GM12872 (cell line): ENCODE measurements around the gene GNB4.

Experiments
- TF ChIP-seq, protein P1 (sequence below): IDR thresholded peaks from 3 replicates; pipeline ENCODE4 v1.5.1; 2011; ENCODE audit warnings: low read depth, mild to moderate bottlenecking, low read length, moderate library complexity; ENCODE audit not compliant: insufficient read depth

The GNB4 gene

DNA sequence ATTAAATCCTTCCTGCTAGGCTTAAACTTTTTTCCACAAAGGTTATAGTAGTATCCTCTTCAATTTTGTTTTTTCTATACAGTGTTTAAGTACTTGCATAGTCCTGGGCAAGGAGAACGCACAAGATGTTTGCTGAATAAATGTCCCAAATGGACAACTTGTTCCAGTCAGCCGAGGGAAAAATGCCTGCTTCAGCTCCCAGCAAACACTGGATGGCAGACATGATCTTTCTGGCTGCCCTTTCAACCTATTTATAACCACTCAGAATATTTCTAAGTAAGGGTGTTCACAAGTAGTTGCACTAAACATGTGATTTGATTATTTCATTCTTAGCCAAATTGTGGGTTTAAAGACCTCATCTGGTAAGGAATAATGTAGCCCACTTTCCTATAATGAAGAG, 29.8 kb downstream of the GNB4 start:
- TF ChIP-seq, protein P1, sequence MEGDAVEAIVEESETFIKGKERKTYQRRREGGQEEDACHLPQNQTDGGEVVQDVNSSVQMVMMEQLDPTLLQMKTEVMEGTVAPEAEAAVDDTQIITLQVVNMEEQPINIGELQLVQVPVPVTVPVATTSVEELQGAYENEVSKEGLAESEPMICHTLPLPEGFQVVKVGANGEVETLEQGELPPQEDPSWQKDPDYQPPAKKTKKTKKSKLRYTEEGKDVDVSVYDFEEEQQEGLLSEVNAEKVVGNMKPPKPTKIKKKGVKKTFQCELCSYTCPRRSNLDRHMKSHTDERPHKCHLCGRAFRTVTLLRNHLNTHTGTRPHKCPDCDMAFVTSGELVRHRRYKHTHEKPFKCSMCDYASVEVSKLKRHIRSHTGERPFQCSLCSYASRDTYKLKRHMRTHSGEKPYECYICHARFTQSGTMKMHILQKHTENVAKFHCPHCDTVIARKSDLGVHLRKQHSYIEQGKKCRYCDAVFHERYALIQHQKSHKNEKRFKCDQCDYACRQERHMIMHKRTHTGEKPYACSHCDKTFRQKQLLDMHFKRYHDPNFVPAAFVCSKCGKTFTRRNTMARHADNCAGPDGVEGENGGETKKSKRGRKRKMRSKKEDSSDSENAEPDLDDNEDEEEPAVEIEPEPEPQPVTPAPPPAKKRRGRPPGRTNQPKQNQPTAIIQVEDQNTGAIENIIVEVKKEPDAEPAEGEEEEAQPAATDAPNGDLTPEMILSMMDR, result no peak

DNA sequence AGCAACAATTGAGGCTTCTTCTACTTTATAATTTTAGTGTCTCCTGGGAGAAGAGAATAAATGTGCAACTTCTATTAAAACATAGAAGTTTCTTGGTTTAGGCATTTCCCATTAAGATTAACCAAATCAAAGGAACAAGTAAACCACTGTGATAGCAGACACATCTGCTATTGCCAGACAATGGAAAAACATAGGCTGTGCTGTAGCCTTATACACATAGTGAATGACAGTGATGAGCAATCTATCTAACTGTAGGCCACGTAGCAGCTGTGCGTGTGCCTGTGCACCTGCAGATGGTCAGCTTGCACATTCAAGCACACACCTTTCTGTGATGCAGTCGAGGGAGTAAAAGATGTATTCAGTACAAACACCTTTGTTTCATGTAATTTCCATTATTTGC, 32.7 kb downstream of the GNB4 start:
- TF ChIP-seq, protein P1, result no peak

DNA sequence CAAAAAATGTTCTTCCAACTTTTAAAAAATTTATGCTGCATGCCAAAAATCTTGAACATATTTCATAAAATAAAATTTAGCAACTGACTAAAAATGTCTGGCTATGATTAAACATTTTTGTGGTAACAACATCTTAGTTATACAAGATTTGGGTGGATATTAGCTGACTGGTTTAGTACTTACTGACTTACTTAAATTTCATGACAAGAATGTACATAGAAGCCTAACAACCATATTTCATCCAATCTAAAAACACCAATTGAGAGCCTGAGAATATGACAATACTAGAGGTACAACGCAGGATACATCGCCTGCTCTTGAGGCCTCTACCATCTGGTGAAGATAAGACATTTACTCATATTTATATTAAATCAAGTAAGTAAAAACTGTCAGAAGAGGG, 34.6 kb downstream of the GNB4 start:
- TF ChIP-seq, protein P1, result no peak

DNA sequence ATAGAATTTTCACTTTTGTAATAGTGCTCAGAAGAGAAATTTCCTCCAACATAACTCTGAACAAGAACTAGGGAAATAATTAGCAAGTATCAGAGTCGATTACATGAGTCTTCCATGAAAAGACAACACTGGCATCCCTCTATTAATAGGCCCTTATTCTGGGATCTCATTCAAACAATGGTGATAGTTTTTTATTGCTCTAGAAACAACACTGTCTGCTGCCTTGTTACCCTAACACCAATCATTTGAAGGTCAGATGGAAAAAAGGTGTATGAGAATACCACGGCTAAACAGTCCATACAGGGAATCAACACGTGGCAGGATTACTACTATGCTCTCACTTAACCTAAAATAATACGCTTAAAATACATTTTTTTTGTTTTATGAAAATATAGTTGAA, 35.9 kb downstream of the GNB4 start:
- TF ChIP-seq, protein P1, result no peak

DNA sequence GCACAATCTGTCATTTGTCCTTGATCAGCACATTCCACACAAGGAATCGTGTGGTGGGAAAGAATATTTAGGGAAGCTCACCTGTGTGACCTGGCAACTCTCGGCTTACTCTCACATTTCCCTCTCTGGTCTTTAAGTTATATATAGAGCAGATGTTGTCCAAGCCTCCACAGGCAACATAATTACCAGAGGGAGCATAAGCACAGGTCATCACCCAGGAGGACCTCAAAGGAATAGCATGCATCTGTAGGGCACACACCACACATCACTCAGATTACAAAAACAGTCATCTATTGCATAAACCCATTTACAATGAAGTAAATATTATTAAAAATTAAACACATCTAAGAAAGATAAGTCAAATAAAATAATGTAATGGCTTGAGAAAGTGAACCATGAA, 36.5 kb downstream of the GNB4 start:
- TF ChIP-seq, protein P1, result no peak

DNA sequence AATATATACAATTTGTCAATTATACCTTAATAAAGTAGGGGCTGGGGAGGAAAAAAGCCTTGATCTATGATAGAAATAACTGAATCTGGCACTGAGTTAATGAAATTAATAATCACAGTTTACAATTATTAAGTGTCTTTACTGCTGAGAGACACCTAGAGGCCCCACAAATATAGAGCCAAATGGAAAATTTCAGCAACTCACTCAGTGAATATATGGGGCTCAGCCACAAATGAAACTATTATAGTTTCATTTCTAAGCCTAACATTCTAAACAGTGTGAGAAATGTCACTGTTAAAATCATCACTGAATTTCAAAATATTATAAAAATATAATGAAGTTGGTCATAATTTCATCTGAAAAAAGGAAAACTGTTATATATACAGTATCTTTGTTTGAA, 40.3 kb downstream of the GNB4 start:
- TF ChIP-seq, protein P1, result no peak

DNA sequence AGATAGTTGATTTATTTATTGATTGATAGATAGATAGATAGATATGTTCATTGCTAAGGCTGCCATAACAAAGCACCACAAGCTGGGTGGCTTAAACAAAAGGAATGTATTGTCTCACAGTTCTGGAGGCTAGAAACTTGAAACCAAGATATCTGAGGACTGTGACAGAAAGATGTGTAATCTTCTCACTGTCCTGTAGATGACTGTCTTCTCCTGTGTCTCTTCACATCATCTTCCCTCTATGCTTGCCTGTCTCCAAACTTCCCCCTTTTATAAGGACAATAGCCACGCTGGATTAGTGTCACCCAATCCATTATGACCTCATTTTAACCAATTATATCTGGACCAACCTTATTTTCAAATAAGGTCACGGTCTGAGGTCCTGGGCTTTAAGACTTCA, 40.9 kb downstream of the GNB4 start:
- TF ChIP-seq, protein P1, result peak; percentile 39; the same call in 1 of the 3 replicates

DNA sequence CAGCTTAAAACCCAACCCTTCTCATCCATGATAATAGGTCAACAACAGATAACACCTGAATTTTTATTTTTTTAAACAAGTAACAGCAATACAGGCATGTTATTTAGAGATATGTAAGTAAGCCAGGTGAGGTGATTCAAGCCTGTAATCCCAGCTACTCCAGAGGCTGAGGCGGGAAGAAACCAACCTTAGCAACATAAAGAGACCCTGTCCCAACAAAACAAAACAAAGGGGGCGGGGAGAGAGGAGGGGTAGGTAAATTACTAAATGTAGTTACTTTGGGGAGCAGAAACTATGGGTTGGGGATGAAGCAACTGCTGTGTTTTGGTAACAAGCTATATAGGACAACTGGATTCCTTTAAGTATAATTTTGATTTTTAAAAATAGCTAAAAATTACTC, 47.0 kb downstream of the GNB4 start:
- TF ChIP-seq, protein P1, result no peak
